LNCaP clone FGC (cell line): ENCODE results near the gene NGB.
A peak's percentile ranks its signal among the peaks of the same experiment; 100 is the strongest.

Experiments used
- DNase-seq: peaks from one replicate; pipeline ENCODE4 v3.0.0-alpha.2; 2011; ENCODE audit warnings: low read depth
- H3K4me3 ChIP-seq: 2 replicates; pipeline ENCODE4 v1.5.1; 2011; ENCODE audit warnings: mild to moderate bottlenecking, low read depth, low read length, control low read depth
- TF ChIP-seq, protein P1 (sequence below): IDR thresholded peaks from 2 replicates; pipeline ENCODE4 v1.5.1; 2012; ENCODE audit warnings: mild to moderate bottlenecking; ENCODE audit not compliant: control insufficient read depth, insufficient read depth; ENCODE audit errors: extremely low read depth

NGB gene

DNA sequence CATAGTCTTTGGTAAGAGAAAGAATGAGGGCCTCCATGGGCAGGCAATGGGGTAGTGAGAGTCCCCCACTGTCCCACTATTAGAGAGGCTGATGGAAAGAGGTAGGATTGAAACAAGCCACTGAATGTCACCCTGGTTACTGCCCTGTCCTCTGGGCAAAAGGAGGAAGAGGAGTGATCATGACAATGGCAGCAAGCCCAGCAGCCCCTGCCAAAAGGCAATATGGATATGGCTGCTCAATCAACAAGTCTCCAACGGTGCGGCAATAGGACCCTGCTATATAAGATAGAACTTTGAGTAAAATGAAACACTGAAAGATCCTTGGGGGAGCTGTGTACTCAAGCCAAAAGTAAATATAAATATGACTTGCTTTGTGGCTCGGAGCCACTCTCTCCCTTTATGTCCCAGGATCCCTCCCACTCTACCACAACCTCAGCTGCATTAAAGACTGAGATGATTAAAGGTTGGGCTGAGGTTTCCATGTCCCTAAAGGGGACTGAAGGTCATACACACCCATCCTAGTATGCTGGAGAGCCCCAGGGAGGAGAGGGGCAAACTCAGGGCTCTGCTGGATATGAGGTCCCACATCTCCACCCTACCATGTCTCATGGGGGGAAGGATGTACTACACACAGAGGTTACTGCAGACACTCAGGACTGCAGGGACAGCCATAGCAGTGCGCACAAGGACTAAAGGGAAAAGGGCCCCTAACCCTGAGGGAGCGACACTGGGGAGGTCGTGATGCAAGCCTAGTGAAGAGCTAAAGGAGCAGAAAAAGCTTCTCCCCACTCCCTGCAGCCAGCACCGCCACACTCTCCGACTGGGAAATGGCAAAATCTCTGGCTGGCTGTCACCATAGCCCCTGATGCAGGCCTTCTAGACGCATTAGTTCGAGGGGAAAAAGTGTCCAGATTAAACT, 43.8 kb upstream of the NGB start:
- TF ChIP-seq, protein P1, sequence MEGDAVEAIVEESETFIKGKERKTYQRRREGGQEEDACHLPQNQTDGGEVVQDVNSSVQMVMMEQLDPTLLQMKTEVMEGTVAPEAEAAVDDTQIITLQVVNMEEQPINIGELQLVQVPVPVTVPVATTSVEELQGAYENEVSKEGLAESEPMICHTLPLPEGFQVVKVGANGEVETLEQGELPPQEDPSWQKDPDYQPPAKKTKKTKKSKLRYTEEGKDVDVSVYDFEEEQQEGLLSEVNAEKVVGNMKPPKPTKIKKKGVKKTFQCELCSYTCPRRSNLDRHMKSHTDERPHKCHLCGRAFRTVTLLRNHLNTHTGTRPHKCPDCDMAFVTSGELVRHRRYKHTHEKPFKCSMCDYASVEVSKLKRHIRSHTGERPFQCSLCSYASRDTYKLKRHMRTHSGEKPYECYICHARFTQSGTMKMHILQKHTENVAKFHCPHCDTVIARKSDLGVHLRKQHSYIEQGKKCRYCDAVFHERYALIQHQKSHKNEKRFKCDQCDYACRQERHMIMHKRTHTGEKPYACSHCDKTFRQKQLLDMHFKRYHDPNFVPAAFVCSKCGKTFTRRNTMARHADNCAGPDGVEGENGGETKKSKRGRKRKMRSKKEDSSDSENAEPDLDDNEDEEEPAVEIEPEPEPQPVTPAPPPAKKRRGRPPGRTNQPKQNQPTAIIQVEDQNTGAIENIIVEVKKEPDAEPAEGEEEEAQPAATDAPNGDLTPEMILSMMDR: no peak
- no peak for DNase-seq
- H3K4me3 ChIP-seq: peak overlapping the region; percentile 8; the same call in 1 of the 2 replicates

DNA sequence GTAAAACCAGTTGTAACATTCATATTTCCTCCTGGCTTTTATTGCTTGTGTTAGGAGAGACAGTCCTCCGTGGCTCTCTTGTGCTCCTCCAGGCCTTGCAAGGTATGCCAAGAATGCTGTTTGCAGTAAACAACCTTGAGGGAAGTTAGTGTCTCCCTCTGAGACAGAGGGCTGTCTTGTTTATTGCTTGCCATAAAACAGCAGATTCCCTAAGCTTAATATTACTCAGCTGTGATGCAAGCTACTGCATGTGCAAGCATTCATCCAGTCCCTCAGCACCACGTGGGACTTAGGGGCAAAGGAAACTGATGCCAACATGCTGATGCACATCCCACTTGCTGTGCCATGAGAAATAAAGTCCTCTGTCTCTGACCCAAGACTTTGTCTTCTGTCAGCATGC, 43.0 kb upstream of the NGB start:
- DNase-seq: peak; percentile 96
- TF ChIP-seq, protein P1: 0 out of 2 replicates have a peak, but pooled peaks have one; percentile 5
- H3K4me3 ChIP-seq: no peak overlapping the region

- no peak for DNase-seq
- TF ChIP-seq, protein P1: no peak
- H3K4me3 ChIP-seq: no peak overlapping the region
Observed at GRCh38 chr14:77313371-77313770, 42.4 kb upstream of the NGB start.

DNA sequence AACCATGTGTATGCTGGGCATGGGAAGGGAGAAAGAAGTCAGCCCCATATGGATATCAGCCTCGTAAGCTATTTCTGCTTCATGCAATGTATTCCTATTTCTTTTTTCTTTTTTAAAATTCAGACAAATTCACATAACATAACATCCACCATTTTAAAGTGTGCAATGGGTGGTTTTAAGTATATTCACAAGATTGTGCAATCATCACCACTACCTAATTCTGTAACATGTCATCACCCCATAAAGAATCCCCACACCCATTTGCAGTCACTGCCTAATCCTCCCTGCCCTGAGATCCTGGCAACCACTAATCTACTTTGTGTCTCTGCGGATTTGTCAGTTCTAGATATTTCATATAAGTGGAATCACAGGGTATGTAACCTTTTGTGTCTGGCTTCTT, 40.2 kb upstream of the NGB start:
- DNase-seq: no peak
- TF ChIP-seq, protein P1: no peak
- no peak overlapping the region for H3K4me3 ChIP-seq

DNA sequence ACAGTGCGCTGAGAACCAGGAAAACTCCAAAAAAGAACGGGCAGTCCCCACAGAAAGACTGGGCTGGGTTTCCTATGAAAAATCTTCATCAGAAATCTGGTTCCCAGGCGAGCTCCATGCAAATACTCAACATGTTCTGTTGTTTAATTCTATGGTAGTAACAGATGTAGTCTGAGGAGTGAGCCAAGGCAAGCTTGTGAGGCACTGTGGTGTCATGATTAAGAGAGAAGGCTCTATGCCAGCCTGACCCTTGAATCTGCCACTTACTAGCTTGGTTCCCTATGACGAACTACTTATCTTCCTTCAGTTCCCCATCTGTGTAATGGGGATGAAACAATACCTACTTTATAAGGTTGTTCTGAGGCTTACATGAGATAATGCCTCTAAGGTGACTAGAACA, 39.0 kb upstream of the NGB start:
- DNase-seq: no peak
- TF ChIP-seq, protein P1: no peak
- no peak overlapping the region for H3K4me3 ChIP-seq

DNA sequence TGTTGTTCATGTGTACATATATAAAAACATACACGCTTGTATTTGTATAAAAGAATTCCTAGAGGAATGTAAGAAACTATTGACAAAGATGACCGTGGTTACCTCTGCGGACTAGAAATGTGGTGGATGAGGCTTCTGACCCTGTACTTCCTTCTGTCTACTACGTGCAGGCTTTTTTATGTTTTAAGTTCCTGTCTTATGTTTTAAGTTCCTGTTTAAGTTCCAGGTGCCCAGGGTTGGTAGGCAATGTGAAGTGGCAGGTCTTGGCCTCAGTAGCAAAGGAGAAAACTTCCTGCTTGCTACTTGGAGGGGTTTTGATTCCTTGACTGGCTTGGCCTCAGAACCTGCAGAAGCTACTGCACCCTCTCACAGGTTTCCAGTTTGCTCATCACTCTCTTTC, 38.1 kb upstream of the NGB start:
- DNase-seq: no peak
- TF ChIP-seq, protein P1: no peak
- H3K4me3 ChIP-seq: no peak overlapping the region
